Heart left ventricle (tissue), 13 donors: ENCODE results near the gene TRPV6.

ENCODE experiments used
- POLR2A ChIP-seq, 2 donors: fragments of 450-650 bp; IDR thresholded peaks; one replicate each; pipeline ENCODE4 v1.6.1; 2017; ENCODE audit warnings: antibody characterized with exemption in 2 of 2, mild to moderate bottlenecking in 2 of 2, moderate library complexity in 2 of 2
- TF ChIP-seq, protein P1 (sequence below), 12 donors: fragments of 200-600 bp; sonication (generic) in 4 of 12; IDR thresholded peaks; one replicate each; pipeline versions ENCODE4 v1.5.0 to v1.8.0; 2018 to 2022; ENCODE audit warnings: antibody characterized with exemption in 12 of 12, mild to moderate bottlenecking in 5 of 12
- donor health status: ischemic (EF 13 %, LVEDD 7.1; RV severe dilation, severe dysfunction).
- donor health status: DM: no; HTN: yes; CAD: no.
- donor health status: DM: no; HTN: no; CAD: no.
- donor health status: ischemic (EF 25% LVEDD 6.9; RV normal size, moderate dysfunction).
- donor health status: ischemic (EF 25% LVEDD 5.7; RV mildly dilated, moderate dysfunction).
- donor health status: ischemic (EF 35%, LVEDD 5.7; RV mildly dilated, moderate dysfunction).
- donor health status: nonischemic (EF 11% LVEDD 7.7; RV severe dilation, severe dysfunction).
- donor health status: DM: yes; HTN: yes; CAD: no.
- donor health status: PGD.
- donor health status: ischemic (EF 29% LVEDD 5.4; RV normal size, mild dysfunction).
- donor health status: nonischemic (EF 23%, LVEDD 6.1; RV moderate dilation, normal function).

DNA sequence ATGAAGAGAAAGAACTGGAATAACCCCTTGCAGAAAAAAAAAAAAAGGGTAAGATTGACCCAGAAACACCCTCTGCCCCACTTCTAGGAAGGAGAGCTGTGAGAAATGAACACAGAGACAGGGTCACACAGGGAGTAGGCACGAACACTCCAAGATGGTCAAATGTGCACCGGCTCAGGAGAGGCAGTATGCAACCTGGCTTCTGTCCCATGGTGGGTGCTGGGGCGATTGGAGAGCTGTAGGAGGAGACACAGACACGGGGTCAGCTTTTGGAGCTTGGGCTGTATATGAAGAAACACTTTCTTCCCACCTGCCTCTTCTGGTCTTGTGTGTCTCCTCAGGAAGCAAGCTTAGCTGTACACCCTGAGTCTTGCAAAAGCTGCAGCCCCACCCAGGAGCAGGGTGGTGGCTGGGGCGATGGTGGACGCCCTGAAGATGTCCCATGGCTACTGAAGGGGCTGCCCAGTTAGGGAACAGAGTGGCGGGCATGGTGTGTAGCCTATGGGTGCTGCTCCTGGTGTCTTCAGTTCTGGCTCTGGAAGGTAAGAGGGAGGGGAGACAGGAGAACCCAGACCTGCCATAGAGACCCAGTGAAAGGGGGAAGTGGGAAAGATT lies 22.7 kb downstream of the TRPV6 start:
- TF ChIP-seq, protein P1, sequence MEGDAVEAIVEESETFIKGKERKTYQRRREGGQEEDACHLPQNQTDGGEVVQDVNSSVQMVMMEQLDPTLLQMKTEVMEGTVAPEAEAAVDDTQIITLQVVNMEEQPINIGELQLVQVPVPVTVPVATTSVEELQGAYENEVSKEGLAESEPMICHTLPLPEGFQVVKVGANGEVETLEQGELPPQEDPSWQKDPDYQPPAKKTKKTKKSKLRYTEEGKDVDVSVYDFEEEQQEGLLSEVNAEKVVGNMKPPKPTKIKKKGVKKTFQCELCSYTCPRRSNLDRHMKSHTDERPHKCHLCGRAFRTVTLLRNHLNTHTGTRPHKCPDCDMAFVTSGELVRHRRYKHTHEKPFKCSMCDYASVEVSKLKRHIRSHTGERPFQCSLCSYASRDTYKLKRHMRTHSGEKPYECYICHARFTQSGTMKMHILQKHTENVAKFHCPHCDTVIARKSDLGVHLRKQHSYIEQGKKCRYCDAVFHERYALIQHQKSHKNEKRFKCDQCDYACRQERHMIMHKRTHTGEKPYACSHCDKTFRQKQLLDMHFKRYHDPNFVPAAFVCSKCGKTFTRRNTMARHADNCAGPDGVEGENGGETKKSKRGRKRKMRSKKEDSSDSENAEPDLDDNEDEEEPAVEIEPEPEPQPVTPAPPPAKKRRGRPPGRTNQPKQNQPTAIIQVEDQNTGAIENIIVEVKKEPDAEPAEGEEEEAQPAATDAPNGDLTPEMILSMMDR (IDR thresholded peaks at IDR 0.05), result no peak
- no peak for TF ChIP-seq POLR2A (IDR thresholded peaks at IDR 0.05)
